Ishikawa (cell line): ENCODE results near the gene TADA2B.

Experiments
- EGR1 ChIP-seq: IDR thresholded peaks from 2 replicates; pipeline ENCODE4 v1.6.1; 2012
- YY1 ChIP-seq: IDR thresholded peaks from 2 replicates; pipeline ENCODE4 v1.6.1; 2012; ENCODE audit warnings: low read depth

DNA sequence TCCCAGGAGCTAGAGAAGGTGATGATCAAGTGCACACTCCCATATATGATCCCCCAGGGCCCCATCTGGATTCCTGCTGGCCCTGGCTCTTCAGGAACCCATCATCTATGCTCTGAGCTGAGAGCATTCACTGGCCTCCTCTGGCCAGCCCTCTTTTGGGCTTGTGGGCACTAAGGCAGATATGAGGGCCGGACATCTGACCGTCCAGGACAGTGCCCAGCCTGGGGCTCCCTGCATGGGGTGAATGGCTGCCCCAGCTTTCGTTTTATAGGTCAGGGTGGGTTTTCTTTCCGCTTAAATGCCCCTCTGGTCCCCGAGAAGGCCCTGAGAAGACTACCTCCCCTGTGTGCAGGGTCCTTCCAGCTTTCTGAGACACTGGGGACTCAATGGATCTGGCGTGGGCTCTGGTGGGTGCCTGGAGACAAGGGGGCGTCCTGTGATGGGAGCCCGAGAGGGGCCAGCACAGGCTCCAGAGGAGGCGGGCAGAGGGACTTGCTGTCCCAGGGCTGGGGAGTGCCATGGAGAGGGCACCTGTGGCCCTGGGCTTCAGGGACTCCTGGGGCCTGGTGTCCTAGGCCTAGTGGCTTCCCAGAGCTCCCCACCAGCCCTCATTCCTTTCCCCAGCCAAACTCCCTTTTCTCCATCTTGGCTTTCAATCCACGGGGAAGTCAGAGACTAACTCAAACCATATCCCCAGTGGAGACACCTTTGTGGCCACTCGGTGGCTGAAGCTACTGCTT lies 64.2 kb downstream of the TADA2B start:
- no peak for TF ChIP-seq EGR1
- TF ChIP-seq YY1 = no peak
